HepG2 (cell line): ENCODE measurements around the gene RBM45. TPM values are rescaled to one million over a fixed set of nuclear protein-coding genes. Genes with fewer than 3 reads are reported as not detected.

ENCODE experiments used
- HMGXB3 ChIP-seq: sonication (generic); formaldehyde crosslinking; IDR thresholded peaks from 2 replicates; pipeline ENCODE4 v1.4.0; 2020; ENCODE audit warnings: missing genetic modification reagents, borderline replicate concordance
- NR2C2 ChIP-seq: sonication (generic); formaldehyde crosslinking; IDR thresholded peaks from 2 replicates; pipeline ENCODE4 v1.4.0; 2020; ENCODE audit warnings: missing genetic modification reagents, mild to moderate bottlenecking, moderate library complexity, borderline replicate concordance
- PAWR ChIP-seq: sonication (generic); formaldehyde crosslinking; IDR thresholded peaks from 2 replicates; pipeline ENCODE4 v1.4.0; 2020; ENCODE audit warnings: missing genetic modification reagents, mild to moderate bottlenecking, borderline replicate concordance
- PRDM4 ChIP-seq: sonication (generic); formaldehyde crosslinking; IDR thresholded peaks from 2 replicates; pipeline ENCODE4 v1.9.0; 2021; ENCODE audit warnings: missing genetic modification reagents, borderline replicate concordance
- SMAD3 ChIP-seq: sonication (generic); formaldehyde crosslinking; IDR thresholded peaks from 2 replicates; pipeline ENCODE4 v1.4.0; 2020; ENCODE audit warnings: missing genetic modification reagents
- ZKSCAN8 ChIP-seq: IDR thresholded peaks from 2 replicates; pipeline ENCODE4 v1.6.1; 2016; ENCODE audit warnings: borderline replicate concordance, missing genetic modification reagents, missing compliant biosample characterization
- ZNF142 ChIP-seq: sonication (generic); formaldehyde crosslinking; IDR thresholded peaks from 2 replicates; pipeline ENCODE4 v1.4.0; 2020; ENCODE audit warnings: missing genetic modification reagents
- ZNF235 ChIP-seq: sonication (generic); formaldehyde crosslinking; IDR thresholded peaks from 2 replicates; pipeline ENCODE4 v1.8.1; 2023; ENCODE audit warnings: mild to moderate bottlenecking, missing genetic modification reagents, borderline replicate concordance
- ZNF362 ChIP-seq: sonication (generic); formaldehyde crosslinking; IDR thresholded peaks from 2 replicates; pipeline ENCODE4 v1.4.0; 2020; ENCODE audit warnings: missing genetic modification reagents, mild to moderate bottlenecking, borderline replicate concordance
- ZNF713 ChIP-seq: sonication (generic); formaldehyde crosslinking; IDR thresholded peaks from 2 replicates; pipeline ENCODE4 v1.4.0; 2020; ENCODE audit warnings: mild to moderate bottlenecking, missing genetic modification reagents
- polyA plus RNA-seq, 8 experiments: library from polyadenylated mRNA; depleted of rRNA in 3 of 8; stranded (reverse) in 7 of 8; unstranded in 1 of 8; fragments of >200 nt; fragmentation: Illumina TruSeq in 4 of 8; extraction: Trizol in 4 of 8; gene quantifications; 2 replicates each; pipeline versions ENCODE4 v1.2.1 to v1.2.3, GENCODE V29; 2011 to 2016; ENCODE audit warnings: low read depth in 4 of 8, missing spikeins in 1 of 8, mixed read lengths in 1 of 8; ENCODE audit not compliant: insufficient read depth in 1 of 8
- total RNA-seq, 5 experiments: library from RNA; depleted of rRNA; stranded (reverse); fragments of >200 nt; fragmentation: Illumina TruSeq; extraction: Trizol; gene quantifications; 2 replicates each; pipeline ENCODE4 v1.2.3, GENCODE V29; 2016; ENCODE audit warnings: low read depth in 1 of 5

The RBM45 gene
- total and polyA plus RNA-seq, 2 of the 13 experiments (the other 11 are each of a cell fraction or from before 2014, with no cell fraction given): 5.7 to 25.2 TPM

GRCh38 chr2:178112202-178113152, at the start of gene RBM45 (continued):
- TF ChIP-seq NR2C2 (peak; percentile 74), ZNF362 (CRISPR knock-in tag) (peak; percentile 67; the same call in 1 of the 2 replicates), PAWR (CRISPR knock-in tag) (no peak), ZNF235 (peak; percentile 86), ZKSCAN8 (CRISPR knock-in tag) (peak; percentile 96), SMAD3 (peak; percentile 96), HMGXB3 (CRISPR knock-in tag) (peak; percentile 94), ZNF142 (CRISPR knock-in tag) (0 out of 2 replicates have a peak, but pooled peaks have one; percentile 45), ZNF713 (no peak), PRDM4 (no peak)
